ENCODE data around the gene CAMK2G.

DNA sequence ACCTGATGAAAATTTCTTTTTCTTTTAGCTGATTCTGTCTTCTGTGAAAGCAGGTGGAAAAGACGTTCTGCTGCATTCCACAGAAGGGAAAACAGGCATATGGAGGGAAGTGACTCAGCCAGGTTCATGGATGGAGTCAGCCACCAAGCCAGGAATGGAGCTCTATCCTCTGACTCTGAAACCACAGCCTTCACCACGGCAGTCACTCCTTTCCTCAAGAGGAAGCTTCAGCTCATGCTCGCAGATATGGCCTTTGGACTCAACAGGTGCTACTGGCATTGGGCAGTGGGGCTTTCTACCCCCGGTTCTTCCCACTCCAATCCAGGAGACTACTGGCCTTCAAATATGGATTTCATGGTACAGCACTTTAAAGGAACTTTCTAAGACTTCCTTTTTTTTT, 25.1 kb upstream of the CAMK2G start:
- TF ChIP-seq EZH2 (IDR thresholded peaks at IDR 0.05; ENCODE audit: low read depth) = no peak
- TF ChIP-seq, protein P1, sequence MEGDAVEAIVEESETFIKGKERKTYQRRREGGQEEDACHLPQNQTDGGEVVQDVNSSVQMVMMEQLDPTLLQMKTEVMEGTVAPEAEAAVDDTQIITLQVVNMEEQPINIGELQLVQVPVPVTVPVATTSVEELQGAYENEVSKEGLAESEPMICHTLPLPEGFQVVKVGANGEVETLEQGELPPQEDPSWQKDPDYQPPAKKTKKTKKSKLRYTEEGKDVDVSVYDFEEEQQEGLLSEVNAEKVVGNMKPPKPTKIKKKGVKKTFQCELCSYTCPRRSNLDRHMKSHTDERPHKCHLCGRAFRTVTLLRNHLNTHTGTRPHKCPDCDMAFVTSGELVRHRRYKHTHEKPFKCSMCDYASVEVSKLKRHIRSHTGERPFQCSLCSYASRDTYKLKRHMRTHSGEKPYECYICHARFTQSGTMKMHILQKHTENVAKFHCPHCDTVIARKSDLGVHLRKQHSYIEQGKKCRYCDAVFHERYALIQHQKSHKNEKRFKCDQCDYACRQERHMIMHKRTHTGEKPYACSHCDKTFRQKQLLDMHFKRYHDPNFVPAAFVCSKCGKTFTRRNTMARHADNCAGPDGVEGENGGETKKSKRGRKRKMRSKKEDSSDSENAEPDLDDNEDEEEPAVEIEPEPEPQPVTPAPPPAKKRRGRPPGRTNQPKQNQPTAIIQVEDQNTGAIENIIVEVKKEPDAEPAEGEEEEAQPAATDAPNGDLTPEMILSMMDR (conservative IDR thresholded peaks at IDR 0.05) = no peak
